Fibroblast of lung (primary cell): Measurements from ENCODE around the gene GPR55. TPM values are rescaled to one million over a fixed set of nuclear protein-coding genes. Genes with fewer than 3 reads are reported as not detected.

Source experiments
- DNase-seq, 2 donors: peaks; one replicate each; pipeline versions ENCODE4 v3.0.0 to v3.0.0-alpha.2; 2010; ENCODE audit warnings: low read depth in 2 of 2
- H2AFZ ChIP-seq: 2 replicates; pipeline ENCODE4 v1.5.1; 2012; ENCODE audit warnings: low read length, control low read depth, inconsistent platforms
- H3K27ac ChIP-seq: 2 replicates; pipeline ENCODE4 v1.5.1; 2011; ENCODE audit warnings: low read length, control low read depth; ENCODE audit not compliant: insufficient read depth
- H3K27me3 ChIP-seq: 2 replicates; pipeline ENCODE4 v1.5.1; 2011; ENCODE audit warnings: mild to moderate bottlenecking, low read length; ENCODE audit not compliant: control insufficient read depth, insufficient read depth
- H3K36me3 ChIP-seq: 2 replicates; pipeline ENCODE4 v1.5.1; 2011; ENCODE audit warnings: low read length; ENCODE audit not compliant: control insufficient read depth, insufficient read depth
- H3K4me1 ChIP-seq: 2 replicates; pipeline ENCODE4 v1.5.1; 2011; ENCODE audit warnings: low read length; ENCODE audit not compliant: control insufficient read depth, insufficient read depth; ENCODE audit errors: extremely low read depth
- H3K4me2 ChIP-seq: 2 replicates; pipeline ENCODE4 v1.5.1; 2011; ENCODE audit warnings: low read length, control low read depth; ENCODE audit not compliant: insufficient read depth; ENCODE audit errors: extremely low read depth
- H3K4me3 ChIP-seq, 4 experiments: fragments of 200-600 bp in 1 of 4; sonication (generic) in 1 of 4; replicated peaks in 1 of 4; 2 replicates each; pipeline ENCODE4 v1.5.1; 2011 to 2016; ENCODE audit warnings: low read length in 4 of 4, low read depth in 3 of 4, mild to moderate bottlenecking in 3 of 4, control low read depth in 2 of 4, inconsistent platforms in 1 of 4, mixed read lengths in 1 of 4; ENCODE audit not compliant: insufficient read depth in 1 of 4; ENCODE audit errors: control extremely low read depth in 1 of 4
- H3K79me2 ChIP-seq: 2 replicates; pipeline ENCODE4 v1.5.1; 2012; ENCODE audit warnings: mild to moderate bottlenecking, low read length, inconsistent platforms; ENCODE audit not compliant: control insufficient read depth, insufficient read depth
- H3K9ac ChIP-seq: 2 replicates; pipeline ENCODE4 v1.5.1; 2011; ENCODE audit warnings: mild to moderate bottlenecking, low read length, control low read depth; ENCODE audit not compliant: insufficient read depth
- H3K9me3 ChIP-seq: 2 replicates; pipeline ENCODE4 v1.5.1; 2012; ENCODE audit warnings: low read depth, low read length; ENCODE audit not compliant: control insufficient read depth, insufficient read depth
- H4K20me1 ChIP-seq: 2 replicates; pipeline ENCODE4 v1.5.1; 2011; ENCODE audit warnings: low read length; ENCODE audit not compliant: control insufficient read depth, insufficient read depth; ENCODE audit errors: extremely low read depth
- CTCF ChIP-seq, 2 donors: IDR thresholded peaks in 1 of 2; conservative IDR thresholded peaks in 1 of 2; 1 replicate in 1 of 2; 2 replicates in 1 of 2; pipeline ENCODE4 v1.5.1; 2011 to 2012; ENCODE audit warnings: low read length in 2 of 2, control low read depth in 1 of 2, inconsistent platforms in 1 of 2, low read depth in 1 of 2, mild to moderate bottlenecking in 1 of 2
- EZH2 ChIP-seq: IDR thresholded peaks from 2 replicates; pipeline ENCODE4 v1.5.1; 2012; ENCODE audit warnings: low read length, control low read depth, mild to moderate bottlenecking; ENCODE audit errors: missing control alignments
- polyA plus RNA-seq, 2 donors: library from polyadenylated mRNA; depleted of rRNA in 1 of 2; stranded (reverse) in 1 of 2; unstranded in 1 of 2; fragments of >200 nt; gene quantifications; 2 replicates each; pipeline ENCODE4 v1.2.1, GENCODE V29; 2011 to 2012; ENCODE audit warnings: missing spikeins in 1 of 2
- total RNA-seq: library from RNA; depleted of rRNA; stranded (reverse); fragments of >200 nt; gene quantifications from 2 replicates; pipeline ENCODE4 v1.2.1, GENCODE V29; 2014

The GPR55 gene
- total and polyA plus RNA-seq, 2 donors (not counting 1 experiment from before 2014, with no cell fraction given) = not detected

- TF ChIP-seq EZH2 (no peak), CTCF (conservative IDR thresholded peaks at IDR 0.05 in 1 of 2, IDR thresholded peaks at IDR 0.05 in 1 of 2; ENCODE audit: low read depth in 1 of 2, low read length in 2 of 2) (no peak)
- Histone ChIP-seq H3K27ac (no peak overlapping the region), H3K4me3 (no peak overlapping the region), H2AFZ (no peak overlapping the region), H3K27me3 (peaks cover 4% of the 10 kb centered on the region), H3K9me3 (no peaks in the 10 kb centered on the region), H4K20me1 (no peaks in the 10 kb centered on the region), H3K36me3 (no peaks in the 10 kb centered on the region), H3K4me2 (no peak overlapping the region), H3K4me1 (peaks cover 8% of the 10 kb centered on the region), H3K9ac (no peak overlapping the region), H3K79me2 (no peaks in the 10 kb centered on the region)
- DNase-seq = no peak
These were observed 14.4 kb downstream of the GPR55 start for GRCh38 chr2:230910546-230911177.

- H3K27me3 ChIP-seq = no peaks in the 10 kb centered on the region
- H3K4me3 ChIP-seq = no peak overlapping the region
- no peak overlapping the region for H3K4me2 ChIP-seq
- H3K27ac ChIP-seq = no peak overlapping the region
- H3K36me3 ChIP-seq = no peaks in the 10 kb centered on the region
- H3K9me3 ChIP-seq = no peaks in the 10 kb centered on the region
- H3K9ac ChIP-seq = no peak overlapping the region
- no peaks in the 10 kb centered on the region for H4K20me1 ChIP-seq
- no peak for DNase-seq
- H3K79me2 ChIP-seq = no peaks in the 10 kb centered on the region
- no peak for TF ChIP-seq EZH2
- H3K4me1 ChIP-seq = peaks cover 8% of the 10 kb centered on the region
- no peak overlapping the region for H2AFZ ChIP-seq
These were observed 15.0 kb downstream of the GPR55 start for GRCh38 chr2:230909841-230910545.

GRCh38 chr2:230908595-230909191 lies 16.3 kb downstream of the GPR55 start:
- Histone ChIP-seq H4K20me1 (no peaks in the 10 kb centered on the region), H3K4me2 (peak overlapping the region; percentile 63), H3K27me3 (no peaks in the 10 kb centered on the region), H3K9me3 (no peaks in the 10 kb centered on the region), H3K79me2 (no peaks in the 10 kb centered on the region), H3K4me1 (peaks cover 8% of the 10 kb centered on the region), H3K4me3 (peak overlapping the region in 1 of 4 experiments; percentile 3), H3K9ac (no peak overlapping the region), H3K36me3 (no peaks in the 10 kb centered on the region), H2AFZ (peak overlapping the region; percentile 57), H3K27ac (no peak overlapping the region)
- peak; percentile 75 to 78 for DNase-seq
- TF ChIP-seq CTCF (conservative IDR thresholded peaks at IDR 0.05 in 1 of 2, IDR thresholded peaks at IDR 0.05 in 1 of 2; ENCODE audit: low read depth in 1 of 2, low read length in 2 of 2) (no peak), EZH2 (no peak)
